ENCODE results near the gene DUSP9. TPM values are rescaled to one million over a fixed set of nuclear protein-coding genes. Genes with fewer than 3 reads are reported as not detected.

The DUSP9 gene
- total and polyA plus RNA-seq, 2 donors (not counting 3 experiments of a cell fraction or from before 2014, with no cell fraction given) = 0.04 TPM; not detected in 1

DNA sequence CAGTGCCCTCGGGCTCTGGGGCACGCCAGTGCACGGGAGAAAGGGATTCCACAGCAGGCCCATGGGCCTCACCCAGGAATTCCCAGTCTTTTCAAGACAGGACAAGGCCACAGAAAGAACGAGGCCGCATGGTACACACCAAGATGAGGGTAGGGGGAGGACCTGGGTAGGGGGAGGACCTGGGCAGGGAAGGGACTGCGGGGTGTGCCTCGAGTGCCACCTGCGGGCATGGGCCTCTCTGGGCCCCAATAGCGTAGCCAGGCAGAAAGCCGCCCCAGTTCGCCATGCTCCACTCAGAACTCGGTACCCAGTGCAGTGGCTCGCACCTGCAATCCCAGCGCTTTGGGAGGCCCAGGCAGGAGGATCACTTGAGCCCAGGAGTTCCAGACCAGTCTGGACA, 14.0 kb upstream of the DUSP9 start:
- ChIA-PET POLR2A (no interaction called here), CTCF (no interaction called here)
- Histone ChIP-seq H3K27me3 (ENCODE audit: control insufficient read depth in 2 of 2, insufficient read depth in 2 of 2, low read length in 2 of 2) (peaks cover 0 to 1% of the 10 kb centered on the region in 2 experiments), H3K4me1 (ENCODE audit: control insufficient read depth, extremely low read depth, insufficient read depth, low read length) (no peaks in the 10 kb centered on the region), H3K4me3 (replicated peaks in 1 of 3; ENCODE audit: insufficient read depth in 1 of 3, low read depth in 1 of 3, low read length in 3 of 3) (no peak overlapping the region), H4K20me1 (replicated peaks; ENCODE audit: control insufficient read depth, extremely low read depth, insufficient read depth, low read length) (no peaks in the 10 kb centered on the region), H3K27ac (ENCODE audit: insufficient read depth, low read depth, low read length) (no peak overlapping the region), H3K9me1 (replicated peaks; ENCODE audit: control insufficient read depth, extremely low read depth, insufficient read depth, low read length) (no peaks in the 10 kb centered on the region), H3K4me2 (ENCODE audit: insufficient read depth, low read length) (no peak overlapping the region), H2AFZ (ENCODE audit: low read depth, low read length) (no peak overlapping the region), H3K79me2 (ENCODE audit: control insufficient read depth, insufficient read depth, low read length) (no peaks in the 10 kb centered on the region), H3K9me3 (replicated peaks; ENCODE audit: control insufficient read depth, insufficient read depth, low read length) (no peaks in the 10 kb centered on the region), H3K36me3 (ENCODE audit: control insufficient read depth in 2 of 2, extremely low read depth in 1 of 2, insufficient read depth in 2 of 2, low read length in 2 of 2) (no peaks in the 10 kb centered on the region), H3K9ac (replicated peaks; ENCODE audit: extremely low read depth, insufficient read depth, low read length) (no peak overlapping the region)
- no peak for DNase-seq (ENCODE audit: low read depth, low spot score)
- no peak for FAIRE-seq
- no TSS peak for BruUV-seq (replicated peaks)
- TF ChIP-seq POLR2A (IDR thresholded peaks at IDR 0.05; ENCODE audit: low read depth, low read length) = no peak
- TF ChIP-seq, protein P1, sequence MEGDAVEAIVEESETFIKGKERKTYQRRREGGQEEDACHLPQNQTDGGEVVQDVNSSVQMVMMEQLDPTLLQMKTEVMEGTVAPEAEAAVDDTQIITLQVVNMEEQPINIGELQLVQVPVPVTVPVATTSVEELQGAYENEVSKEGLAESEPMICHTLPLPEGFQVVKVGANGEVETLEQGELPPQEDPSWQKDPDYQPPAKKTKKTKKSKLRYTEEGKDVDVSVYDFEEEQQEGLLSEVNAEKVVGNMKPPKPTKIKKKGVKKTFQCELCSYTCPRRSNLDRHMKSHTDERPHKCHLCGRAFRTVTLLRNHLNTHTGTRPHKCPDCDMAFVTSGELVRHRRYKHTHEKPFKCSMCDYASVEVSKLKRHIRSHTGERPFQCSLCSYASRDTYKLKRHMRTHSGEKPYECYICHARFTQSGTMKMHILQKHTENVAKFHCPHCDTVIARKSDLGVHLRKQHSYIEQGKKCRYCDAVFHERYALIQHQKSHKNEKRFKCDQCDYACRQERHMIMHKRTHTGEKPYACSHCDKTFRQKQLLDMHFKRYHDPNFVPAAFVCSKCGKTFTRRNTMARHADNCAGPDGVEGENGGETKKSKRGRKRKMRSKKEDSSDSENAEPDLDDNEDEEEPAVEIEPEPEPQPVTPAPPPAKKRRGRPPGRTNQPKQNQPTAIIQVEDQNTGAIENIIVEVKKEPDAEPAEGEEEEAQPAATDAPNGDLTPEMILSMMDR (IDR thresholded peaks at IDR 0.05; ENCODE audit: extremely low read depth in 1 of 2, insufficient read depth in 1 of 2, low read depth in 1 of 2, low read length in 2 of 2) = no peak
- TF ChIP-seq EZH2 (IDR thresholded peaks at IDR 0.05; ENCODE audit: borderline replicate concordance, low read depth, low read length, severe bottlenecking) = no peak
- no peak for TF ChIP-seq FOS (IDR thresholded peaks at IDR 0.05; ENCODE audit: borderline replicate concordance, insufficient read depth, low read length)
- TF ChIP-seq POLR2AphosphoS5 (IDR thresholded peaks at IDR 0.05; ENCODE audit: insufficient read depth, low read depth, low read length) = no peak
- no peak for TF ChIP-seq JUN (IDR thresholded peaks at IDR 0.05; ENCODE audit: borderline replicate concordance, insufficient read depth, insufficient read length, low read depth)
- TF ChIP-seq GATA2 (IDR thresholded peaks at IDR 0.05; ENCODE audit: insufficient read depth, insufficient read length, low read depth, low read length) = no peak
- TF ChIP-seq, protein P2, sequence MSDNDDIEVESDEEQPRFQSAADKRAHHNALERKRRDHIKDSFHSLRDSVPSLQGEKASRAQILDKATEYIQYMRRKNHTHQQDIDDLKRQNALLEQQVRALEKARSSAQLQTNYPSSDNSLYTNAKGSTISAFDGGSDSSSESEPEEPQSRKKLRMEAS (IDR thresholded peaks at IDR 0.05; ENCODE audit: insufficient read depth, insufficient read length) = no peak
- TF ChIP-seq MYC (IDR thresholded peaks at IDR 0.05; ENCODE audit: low read depth, low read length) = no peak
- dilution Hi-C loops (cut with MboI; ENCODE audit: extremely low pct_ligation_motif_present, low sequenced_read_pairs) = no loop called here
- intact Hi-C loops (cut with micrococcal nuclease) = no loop called here
